Duodenal mucosa (tissue), 2 donors: ENCODE measurements around the gene SEC24D.

Source experiments
- H3K27ac ChIP-seq: one replicate; pipeline ENCODE4 v1.7.0; 2013; ENCODE audit warnings: low read depth, low read length
- H3K27me3 ChIP-seq, 2 donors: one replicate each; pipeline ENCODE4 v1.7.0; 2013; ENCODE audit warnings: low read length in 2 of 2, control low read depth in 1 of 2; ENCODE audit not compliant: insufficient read depth in 2 of 2, control insufficient read depth in 1 of 2
- H3K36me3 ChIP-seq, 2 donors: one replicate each; pipeline ENCODE4 v1.7.0; 2013; ENCODE audit warnings: low read length in 2 of 2, control low read depth in 1 of 2; ENCODE audit not compliant: insufficient read depth in 2 of 2, control insufficient read depth in 1 of 2
- H3K4me1 ChIP-seq, 2 donors: one replicate each; pipeline ENCODE4 v1.7.0; 2013; ENCODE audit warnings: low read length in 2 of 2, control low read depth in 1 of 2; ENCODE audit not compliant: insufficient read depth in 2 of 2, control insufficient read depth in 1 of 2
- H3K4me3 ChIP-seq, 2 donors: one replicate each; pipeline ENCODE4 v1.7.0; 2013; ENCODE audit warnings: low read length in 2 of 2, low read depth in 1 of 2
- H3K9ac ChIP-seq, 2 donors: one replicate each; pipeline ENCODE4 v1.7.0; 2013; ENCODE audit warnings: low read length in 2 of 2, low read depth in 1 of 2
- H3K9me3 ChIP-seq, 2 donors: one replicate each; pipeline ENCODE4 v1.7.0; 2013; ENCODE audit warnings: low read length in 2 of 2, control low read depth in 1 of 2; ENCODE audit not compliant: control insufficient read depth in 1 of 2

The SEC24D gene

DNA sequence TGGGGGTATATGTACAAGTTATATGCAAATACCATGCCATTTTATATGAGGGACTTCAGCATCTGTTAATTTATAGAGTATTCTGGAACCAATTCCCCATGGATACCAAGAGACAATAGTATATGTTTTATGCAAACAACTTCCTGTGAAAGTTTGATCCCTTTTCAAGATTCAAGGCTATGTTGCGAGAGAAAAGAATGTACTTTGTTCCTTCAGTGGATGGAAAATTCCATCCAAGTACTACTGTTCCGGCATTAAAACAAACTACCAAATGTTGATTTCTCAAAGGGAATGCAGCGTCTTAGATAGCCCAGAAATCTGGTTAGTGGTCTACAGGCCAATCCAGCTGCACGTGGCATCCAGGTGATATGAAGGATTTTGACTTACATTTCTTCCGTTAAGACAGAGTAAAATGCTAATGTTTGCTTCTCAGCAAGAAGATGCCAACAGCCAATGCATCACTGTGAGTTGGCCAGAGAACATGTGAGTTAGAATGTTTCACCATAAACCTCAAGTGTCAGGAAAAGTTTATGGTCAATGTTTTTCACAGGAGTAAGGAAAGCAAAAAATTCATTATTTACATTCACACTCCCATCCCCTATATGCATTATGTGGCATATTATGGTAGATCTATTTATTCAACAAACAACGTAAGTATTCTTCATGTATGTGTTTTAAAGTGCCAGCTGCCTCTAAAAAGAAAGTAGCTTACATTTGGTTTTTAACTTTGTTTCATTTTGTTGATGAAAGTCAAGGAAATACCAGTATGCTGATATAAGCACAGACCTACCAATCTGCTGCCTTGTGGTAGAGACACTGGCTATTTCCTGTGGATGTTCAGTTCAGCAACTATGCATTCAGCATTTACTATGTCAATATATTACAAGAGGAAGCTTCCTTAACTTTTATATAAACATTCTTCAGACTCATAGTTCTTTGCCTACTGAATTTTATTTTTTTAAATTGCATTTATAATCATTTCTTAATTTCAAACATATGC lies 106.3 kb downstream of the SEC24D start:
- Histone ChIP-seq H3K9me3 (no peaks in the 10 kb centered on the region), H3K9ac (no peak overlapping the region), H3K4me1 (no peaks in the 10 kb centered on the region), H3K36me3 (peaks cover 54 to 89% of the 10 kb centered on the region in 2 donors), H3K27me3 (no peaks in the 10 kb centered on the region), H3K27ac (no peak overlapping the region), H3K4me3 (no peak overlapping the region)

DNA sequence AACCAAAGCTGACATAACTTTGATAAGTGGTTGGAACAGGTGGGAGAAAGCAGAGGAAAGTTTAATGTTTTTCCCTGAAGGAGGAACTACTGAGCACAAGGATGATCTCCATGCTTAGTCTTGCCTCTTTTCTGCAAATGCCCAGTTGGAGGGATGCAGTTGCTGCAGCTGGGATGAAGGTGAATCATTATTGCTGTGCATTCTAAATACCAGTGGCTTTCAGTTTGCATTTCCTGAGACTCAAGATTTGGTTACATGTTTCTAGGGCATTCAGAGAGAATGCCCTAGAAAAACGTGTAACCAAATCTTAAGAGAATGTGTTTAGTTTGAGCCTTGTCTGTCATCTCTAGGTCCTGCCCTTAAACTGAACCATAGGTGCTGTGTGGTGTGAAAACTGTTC lies 108.6 kb downstream of the SEC24D start:
- H3K9ac ChIP-seq: no peak overlapping the region
- peaks cover 49 to 87% of the 10 kb centered on the region in 2 donors for H3K36me3 ChIP-seq
- no peaks in the 10 kb centered on the region for H3K27me3 ChIP-seq
- no peak overlapping the region for H3K27ac ChIP-seq
- H3K4me1 ChIP-seq: no peaks in the 10 kb centered on the region
- no peak overlapping the region for H3K4me3 ChIP-seq
- no peaks in the 10 kb centered on the region for H3K9me3 ChIP-seq

DNA sequence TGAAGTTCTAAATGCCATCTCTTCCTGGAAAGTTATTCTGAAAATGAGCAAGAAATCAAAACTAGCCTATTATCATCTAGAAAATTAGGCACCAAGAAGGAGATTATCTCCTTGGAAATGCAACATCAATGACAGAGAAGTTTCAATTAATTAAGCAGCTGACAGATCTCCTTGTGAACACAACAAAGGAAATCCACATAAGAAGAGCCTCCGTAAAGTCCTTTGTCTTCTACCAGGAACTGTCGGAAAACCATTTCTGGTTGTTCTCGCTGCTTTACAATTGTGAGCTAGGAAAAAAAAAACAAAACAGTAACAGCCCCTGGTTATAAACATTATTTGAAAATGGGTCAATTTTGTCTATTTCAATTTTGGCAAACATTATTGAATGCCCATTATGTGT lies 112.6 kb downstream of the SEC24D start:
- no peak overlapping the region for H3K9ac ChIP-seq
- peaks cover 32 to 58% of the 10 kb centered on the region in 2 donors for H3K36me3 ChIP-seq
- no peaks in the 10 kb centered on the region for H3K27me3 ChIP-seq
- H3K9me3 ChIP-seq: no peaks in the 10 kb centered on the region
- no peaks in the 10 kb centered on the region for H3K4me1 ChIP-seq
- no peak overlapping the region for H3K27ac ChIP-seq
- no peak overlapping the region for H3K4me3 ChIP-seq

DNA sequence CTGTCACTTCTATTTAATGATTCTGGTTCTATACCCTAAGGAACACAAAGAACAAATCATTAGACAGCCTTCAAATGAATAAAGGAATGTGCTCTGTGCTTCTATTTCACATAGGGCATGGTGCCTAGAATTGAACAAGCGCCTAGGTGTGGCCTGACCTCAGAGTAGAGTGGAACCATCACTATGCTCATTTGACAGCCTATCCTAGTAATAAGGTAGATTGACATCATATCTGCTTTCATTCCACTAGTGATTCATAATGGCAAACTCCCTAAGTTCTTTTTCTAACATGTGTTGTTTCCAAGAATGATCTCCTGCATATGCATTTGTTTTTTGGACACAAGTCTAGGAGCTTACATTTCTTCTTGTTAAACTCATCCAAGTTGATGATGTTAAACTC lies 114.2 kb downstream of the SEC24D start:
- Histone ChIP-seq H3K36me3 (peaks cover 22 to 42% of the 10 kb centered on the region in 2 donors), H3K27me3 (no peaks in the 10 kb centered on the region), H3K4me1 (no peaks in the 10 kb centered on the region), H3K9me3 (no peaks in the 10 kb centered on the region), H3K9ac (no peak overlapping the region), H3K4me3 (no peak overlapping the region), H3K27ac (no peak overlapping the region)

DNA sequence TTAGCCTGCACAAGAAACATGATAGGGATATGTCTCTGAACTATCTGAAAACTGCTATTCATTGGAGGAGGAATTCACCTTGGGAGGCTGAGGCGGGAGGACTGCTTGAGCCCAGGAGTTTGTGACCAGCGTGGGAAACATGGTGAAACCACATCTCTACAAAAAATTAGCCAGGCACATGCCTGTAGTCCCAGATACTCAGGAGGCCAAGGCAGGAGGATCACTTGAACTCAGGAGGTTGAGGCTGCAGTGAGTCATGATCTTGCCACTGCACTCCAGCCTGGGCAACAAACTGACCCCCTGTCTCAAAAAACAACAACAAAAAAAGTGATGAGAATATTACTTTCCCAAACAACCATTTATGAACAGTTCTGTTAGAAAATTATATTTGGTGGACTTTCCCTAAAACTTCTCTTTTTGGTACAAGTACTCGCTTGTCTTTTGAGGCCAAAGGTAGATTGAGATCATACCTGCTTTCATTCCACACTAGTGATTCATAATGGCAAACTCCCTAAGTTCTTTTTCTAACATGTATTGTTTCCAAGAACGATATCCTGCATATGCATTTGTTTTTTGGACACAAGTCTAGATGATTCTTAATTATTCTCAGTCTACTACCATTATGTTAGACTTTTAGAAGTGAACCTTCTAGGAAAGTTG lies 117.3 kb downstream of the SEC24D start:
- peaks cover 1 to 19% of the 10 kb centered on the region in 2 donors for H3K36me3 ChIP-seq
- H3K4me3 ChIP-seq: no peak overlapping the region
- no peak overlapping the region for H3K27ac ChIP-seq
- no peak overlapping the region for H3K9ac ChIP-seq
- H3K27me3 ChIP-seq: no peaks in the 10 kb centered on the region
- no peaks in the 10 kb centered on the region for H3K9me3 ChIP-seq
- H3K4me1 ChIP-seq: no peaks in the 10 kb centered on the region

DNA sequence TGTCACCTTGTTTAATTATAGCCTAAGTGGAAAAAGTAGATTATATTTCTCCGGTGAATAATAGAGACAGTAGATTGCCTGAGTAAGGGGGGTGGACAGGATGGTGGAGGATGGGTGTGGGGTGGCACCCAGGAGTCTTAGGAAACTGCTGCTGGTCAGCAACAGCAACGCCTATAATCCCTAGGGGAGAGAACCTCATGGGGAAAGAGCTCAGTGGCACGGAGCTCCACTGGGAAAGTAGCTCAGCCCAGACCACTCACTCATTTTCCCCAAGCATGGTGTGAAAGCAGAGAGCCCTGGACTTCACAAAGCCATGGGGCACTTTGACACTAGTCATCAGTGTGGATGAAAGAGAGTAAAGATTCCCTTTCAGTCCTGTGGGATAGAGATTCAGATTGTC lies 119.6 kb downstream of the SEC24D start:
- H3K4me3 ChIP-seq: no peak overlapping the region
- no peaks in the 10 kb centered on the region for H3K9me3 ChIP-seq
- H3K9ac ChIP-seq: no peak overlapping the region
- no peak overlapping the region for H3K27ac ChIP-seq
- H3K4me1 ChIP-seq: no peaks in the 10 kb centered on the region
- H3K36me3 ChIP-seq: peaks cover 3 to 21% of the 10 kb centered on the region in 2 donors
- H3K27me3 ChIP-seq: no peaks in the 10 kb centered on the region

DNA sequence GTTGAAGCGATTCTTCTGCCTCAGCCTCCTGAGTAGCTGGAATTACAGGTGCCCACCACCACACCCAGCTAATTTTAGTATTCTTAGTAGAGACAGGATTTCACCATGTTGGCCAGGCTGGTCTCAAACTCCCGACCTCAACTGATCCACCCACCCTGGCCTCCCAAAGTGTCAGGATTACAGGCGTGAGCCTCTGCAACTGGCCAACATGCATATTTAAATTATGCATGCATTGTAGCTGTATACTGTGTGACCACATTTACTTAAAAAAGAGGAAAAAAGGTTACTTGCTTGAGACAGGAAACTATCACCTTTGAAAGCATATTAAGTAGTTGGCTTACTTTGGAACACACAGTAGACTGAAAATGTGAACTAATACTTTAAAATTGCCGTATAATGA lies 121.2 kb downstream of the SEC24D start:
- H3K27me3 ChIP-seq: no peaks in the 10 kb centered on the region
- peaks cover 10 to 31% of the 10 kb centered on the region in 2 donors for H3K36me3 ChIP-seq
- no peak overlapping the region for H3K4me3 ChIP-seq
- H3K4me1 ChIP-seq: no peaks in the 10 kb centered on the region
- H3K27ac ChIP-seq: no peak overlapping the region
- no peak overlapping the region for H3K9ac ChIP-seq
- no peaks in the 10 kb centered on the region for H3K9me3 ChIP-seq

DNA sequence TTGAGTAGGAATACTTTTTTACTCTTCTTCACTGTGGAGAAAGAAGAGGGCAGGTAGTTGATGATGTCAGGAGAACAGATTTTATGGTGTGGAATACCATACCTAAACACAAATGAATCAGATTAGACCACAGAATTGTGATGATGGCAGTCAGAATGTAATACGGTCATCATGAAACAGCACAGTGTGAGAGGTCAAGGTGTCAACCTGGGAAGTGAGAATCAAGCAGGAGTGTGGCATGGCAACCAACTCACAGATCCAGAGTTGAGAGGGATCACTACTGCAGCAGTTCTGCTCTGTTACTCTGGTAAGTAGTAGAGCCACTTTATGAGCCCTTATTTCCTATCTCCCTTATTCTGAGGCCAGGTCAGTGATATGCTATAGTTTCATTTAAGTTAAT lies 123.1 kb downstream of the SEC24D start:
- peaks cover 10 to 32% of the 10 kb centered on the region in 2 donors for H3K36me3 ChIP-seq
- H3K9me3 ChIP-seq: no peaks in the 10 kb centered on the region
- no peak overlapping the region for H3K4me3 ChIP-seq
- H3K9ac ChIP-seq: no peak overlapping the region
- H3K4me1 ChIP-seq: no peaks in the 10 kb centered on the region
- no peak overlapping the region for H3K27ac ChIP-seq
- H3K27me3 ChIP-seq: no peaks in the 10 kb centered on the region

DNA sequence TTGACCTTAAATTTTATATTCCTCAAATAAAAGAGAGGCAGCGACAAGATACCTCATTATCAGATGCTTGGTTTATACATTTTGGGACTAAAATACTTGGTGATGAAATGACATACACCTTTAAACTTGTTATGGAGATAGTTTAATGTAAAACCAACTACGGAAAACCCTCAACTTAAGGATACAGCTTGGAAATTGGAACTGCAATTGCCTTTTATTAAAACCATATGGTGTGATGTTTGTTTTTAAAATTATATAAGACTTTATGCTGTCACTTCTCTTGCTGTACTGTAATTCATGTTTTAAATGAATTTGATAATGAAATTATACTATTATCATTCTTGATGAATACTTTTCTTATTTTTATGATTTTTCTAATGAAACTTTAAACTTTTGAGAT lies 124.9 kb downstream of the SEC24D start:
- Histone ChIP-seq H3K4me3 (no peak overlapping the region), H3K36me3 (peaks cover 12 to 40% of the 10 kb centered on the region in 2 donors), H3K27ac (no peak overlapping the region), H3K27me3 (no peaks in the 10 kb centered on the region), H3K9ac (no peak overlapping the region), H3K4me1 (no peaks in the 10 kb centered on the region), H3K9me3 (no peaks in the 10 kb centered on the region)

DNA sequence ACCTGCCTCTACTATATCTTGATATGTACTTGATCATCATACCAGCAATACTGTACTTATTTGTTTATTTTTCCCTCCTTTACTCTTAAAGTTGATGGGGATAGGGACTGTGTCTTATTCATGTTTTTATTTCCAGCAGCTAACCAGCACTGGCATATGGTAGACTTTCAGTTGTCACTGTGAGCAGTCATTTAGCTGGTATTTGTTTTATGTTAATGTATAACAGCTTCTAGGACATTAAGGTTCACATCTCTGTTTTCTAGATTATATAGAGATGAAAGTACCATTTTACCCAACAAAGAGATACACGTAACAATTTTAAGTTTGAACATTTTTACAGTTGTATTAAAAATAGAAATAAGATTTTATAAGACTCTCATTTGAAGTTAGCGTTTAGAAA lies 132.8 kb downstream of the SEC24D start:
- Histone ChIP-seq H3K4me1 (no peaks in the 10 kb centered on the region), H3K36me3 (peaks cover 18 to 49% of the 10 kb centered on the region in 2 donors), H3K9me3 (no peaks in the 10 kb centered on the region), H3K27ac (no peak overlapping the region), H3K9ac (no peak overlapping the region), H3K4me3 (no peak overlapping the region), H3K27me3 (no peaks in the 10 kb centered on the region)
